HepG2 (cell line): ENCODE measurements around the gene UBL5. TPM values are rescaled to one million over a fixed set of nuclear protein-coding genes. Genes with fewer than 3 reads are reported as not detected.
A peak's percentile ranks its signal among the peaks of the same experiment; 100 is the strongest.

Experiments used
- AGO2 ChIP-seq: fragments of 200-400 bp; formaldehyde crosslinking; optimal IDR thresholded peaks from 2 replicates; pipeline ENCODE3; 2017; ENCODE audit warnings: mild to moderate bottlenecking, low read depth, low read length, moderate library complexity
- CREBL2 ChIP-seq: sonication (generic); formaldehyde crosslinking; IDR thresholded peaks from 2 replicates; pipeline ENCODE4 v1.8.1; 2023; ENCODE audit warnings: missing genetic modification reagents, mild to moderate bottlenecking, borderline replicate concordance
- CTCF ChIP-seq: sonication (generic); formaldehyde crosslinking; IDR thresholded peaks from 2 replicates; pipeline ENCODE4 v1.5.0; 2020; ENCODE audit warnings: mild to moderate bottlenecking, missing genetic modification reagents, moderate library complexity
- ELF4 ChIP-seq: sonication (generic); formaldehyde crosslinking; IDR thresholded peaks from 2 replicates; pipeline ENCODE4 v1.5.0; 2020; ENCODE audit warnings: missing genetic modification reagents, mild to moderate bottlenecking, moderate library complexity, borderline replicate concordance
- GPBP1L1 ChIP-seq: sonication (generic); formaldehyde crosslinking; IDR thresholded peaks from 2 replicates; pipeline ENCODE4 v1.5.0; 2020; ENCODE audit warnings: mild to moderate bottlenecking, missing genetic modification reagents
- HNRNPLL ChIP-seq: fragments of 200-400 bp; formaldehyde crosslinking; IDR thresholded peaks from 2 replicates; pipeline ENCODE4 v1.6.1; 2017; ENCODE audit warnings: mild to moderate bottlenecking, low read depth, low read length; ENCODE audit not compliant: poor library complexity, severe bottlenecking
- MYNN ChIP-seq: sonication (generic); formaldehyde crosslinking; IDR thresholded peaks from 2 replicates; pipeline ENCODE4 v1.4.0; 2020; ENCODE audit warnings: mild to moderate bottlenecking, low read depth, missing genetic modification reagents
- NPAS2 ChIP-seq: sonication (generic); formaldehyde crosslinking; IDR thresholded peaks from 2 replicates; pipeline ENCODE4 v1.8.0; 2022; ENCODE audit warnings: mild to moderate bottlenecking, missing genetic modification reagents, borderline replicate concordance
- NR2F1 ChIP-seq, 2 experiments: fragments of 450-650 bp in 1 of 2; formaldehyde crosslinking in 1 of 2; IDR thresholded peaks; 2 replicates each; pipeline versions ENCODE4 v1.5.0 to v1.6.1; 2016 to 2020; ENCODE audit warnings: mild to moderate bottlenecking in 1 of 2, missing compliant biosample characterization in 1 of 2, missing genetic modification reagents in 1 of 2, moderate library complexity in 1 of 2
- PHF5A ChIP-seq: IDR thresholded peaks from one replicate; pipeline ENCODE4 v1.6.1; 2018; ENCODE audit warnings: low read depth, missing genetic modification reagents; ENCODE audit not compliant: unreplicated experiment
- REPIN1 ChIP-seq: sonication (generic); formaldehyde crosslinking; IDR thresholded peaks from 2 replicates; pipeline ENCODE4 v1.8.0; 2022; ENCODE audit warnings: missing genetic modification reagents, low read depth, mild to moderate bottlenecking, borderline replicate concordance
- TBX2 ChIP-seq: sonication (generic); formaldehyde crosslinking; IDR thresholded peaks from 2 replicates; pipeline ENCODE4 v1.5.0; 2020; ENCODE audit warnings: missing genetic modification reagents, mild to moderate bottlenecking, borderline replicate concordance
- U2AF1 ChIP-seq: fragments of 200-400 bp; formaldehyde crosslinking; optimal IDR thresholded peaks from 2 replicates; pipeline ENCODE3; 2017; ENCODE audit warnings: mild to moderate bottlenecking, low read depth, low read length
- ZFP41 ChIP-seq: sonication (generic); formaldehyde crosslinking; IDR thresholded peaks from 2 replicates; pipeline ENCODE4 v1.4.0; 2020; ENCODE audit warnings: mild to moderate bottlenecking, missing genetic modification reagents, borderline replicate concordance
- ZHX2 ChIP-seq, 2 experiments: sonication (generic) in 1 of 2; formaldehyde crosslinking in 1 of 2; IDR thresholded peaks; 2 replicates each; pipeline versions ENCODE4 v1.6.1 to v1.9.0; 2014 to 2022; ENCODE audit warnings: antibody characterized with exemption in 1 of 2, borderline replicate concordance in 1 of 2, inconsistent platforms in 1 of 2, low read depth in 1 of 2, missing genetic modification reagents in 1 of 2
- ZSCAN29 ChIP-seq: sonication (generic); formaldehyde crosslinking; conservative IDR thresholded peaks from 2 replicates; pipeline ENCODE4 v1.4.0; 2020; ENCODE audit warnings: mild to moderate bottlenecking, missing genetic modification reagents
- polyA plus RNA-seq, 8 experiments: library from polyadenylated mRNA; depleted of rRNA in 3 of 8; stranded (reverse) in 7 of 8; unstranded in 1 of 8; fragments of >200 nt; fragmentation: Illumina TruSeq in 4 of 8; extraction: Trizol in 4 of 8; gene quantifications; 2 replicates each; pipeline versions ENCODE4 v1.2.1 to v1.2.3, GENCODE V29; 2011 to 2016; ENCODE audit warnings: low read depth in 4 of 8, missing spikeins in 1 of 8, mixed read lengths in 1 of 8; ENCODE audit not compliant: insufficient read depth in 1 of 8
- total RNA-seq, 5 experiments: library from RNA; depleted of rRNA; stranded (reverse); fragments of >200 nt; fragmentation: Illumina TruSeq; extraction: Trizol; gene quantifications; 2 replicates each; pipeline ENCODE4 v1.2.3, GENCODE V29; 2016; ENCODE audit warnings: low read depth in 1 of 5

Gene UBL5
- total and polyA plus RNA-seq, 2 of the 13 experiments (the other 11 are each of a cell fraction or from before 2014, with no cell fraction given), result 373 to 487 TPM

- TF ChIP-seq ZHX2 (IDR thresholded peaks at IDR 0.05; ENCODE audit: low read depth) (peak; percentile 44; the same call in 1 of the 2 replicates), ZHX2 (CRISPR knock-in tag; IDR thresholded peaks at IDR 0.05; ENCODE audit: borderline replicate concordance) (no peak; the same call in 1 of the 2 replicates), ZFP41 (CRISPR knock-in tag) (no peak), GPBP1L1 (CRISPR knock-in tag) (no peak), AGO2 (peak; percentile 88), REPIN1 (CRISPR knock-in tag) (no peak; the same call in 1 of the 2 replicates), CTCF (CRISPR knock-in tag) (no peak), NPAS2 (no peak), TBX2 (CRISPR knock-in tag) (peak; percentile 85; the same call in 1 of the 2 replicates), ELF4 (CRISPR knock-in tag) (peak; percentile 96), PHF5A (peak; percentile 61), NR2F1 (CRISPR knock-in tag; IDR thresholded peaks at IDR 0.05) (no peak), ZSCAN29 (CRISPR knock-in tag) (no peak), CREBL2 (peak; percentile 63; the same call in 1 of the 2 replicates), U2AF1 (peak; percentile 44), MYNN (CRISPR knock-in tag) (no peak), HNRNPLL (peak; percentile 63)
Observed at GRCh38 chr19:9818734-9819595, 8.8 kb upstream of the UBL5 start, which contains the start of gene FBXL12 (continued).
